Ureter (tissue), 1 donor: Measurements from ENCODE around the gene YWHAE. TPM values are rescaled to one million over a fixed set of nuclear protein-coding genes. Genes with fewer than 3 reads are reported as not detected.
"Not testable (repeated sequence)": the region's sequence is repeated elsewhere in the genome, so short reads cannot be mapped to it uniquely, and the experiment has no call there.

Experiments used
- DNase-seq: peaks from one replicate; pipeline ENCODE4 v3.0.0-alpha.2; 2020; ENCODE audit warnings: low spot score
- total RNA-seq: library from RNA; stranded (reverse); gene quantifications from one replicate; pipeline ENCODE4 v1.2.4, GENCODE V29; 2023
- donor health status: DM: yes; HTN: yes; CAD: no.

The YWHAE gene
- total RNA-seq, 1 donor from 2014 or later = 492 TPM

GRCh38 chr17:1374431-1375177 is 25.4 kb downstream of the YWHAE start:
- no peak for DNase-seq

DNA sequence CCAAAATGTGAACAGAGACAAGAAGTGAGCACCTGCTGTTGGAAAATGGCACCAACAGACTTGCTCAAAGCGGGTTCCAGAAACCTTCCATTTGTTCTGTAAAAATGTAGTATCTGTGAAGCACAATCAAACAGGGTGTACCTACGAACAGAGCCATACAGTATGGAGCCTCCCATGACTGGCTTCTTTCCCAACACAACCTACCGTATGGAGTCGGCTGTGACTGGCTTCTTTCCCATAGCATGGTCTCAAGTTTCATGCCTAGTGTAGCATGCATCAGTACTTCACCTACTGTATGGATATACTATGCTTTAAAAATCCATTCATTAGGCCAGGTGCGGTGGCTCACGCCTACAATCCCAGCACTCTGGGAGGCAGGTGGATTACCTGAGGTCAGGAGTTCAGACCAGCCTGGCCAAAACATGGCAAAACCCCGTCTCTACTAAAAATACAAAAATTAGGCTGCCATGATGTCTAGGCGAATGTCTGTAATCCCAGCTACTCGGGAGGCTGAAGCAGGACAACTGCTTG is 26.2 kb downstream of the YWHAE start:
- DNase-seq = no peak

DNA sequence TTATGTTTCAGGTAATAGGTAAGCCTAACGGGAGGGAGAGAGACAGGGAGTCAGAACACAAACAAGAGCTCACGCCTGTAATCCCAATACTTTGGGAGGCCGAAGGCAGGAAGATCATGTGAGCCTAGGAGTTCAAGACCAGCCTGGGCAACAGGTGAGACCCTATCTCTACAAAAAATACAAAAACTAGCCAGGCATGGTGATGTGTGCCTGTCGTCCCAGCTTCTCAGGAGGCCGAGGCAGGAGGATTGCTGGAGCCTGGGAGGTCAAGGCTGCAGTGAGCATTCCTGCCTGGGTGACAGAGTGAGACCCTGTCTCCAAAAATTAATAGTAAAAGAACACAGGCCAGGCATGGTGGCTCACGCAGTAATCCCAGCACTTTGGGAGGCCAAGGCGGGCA is 27.4 kb downstream of the YWHAE start:
- no peak for DNase-seq

- DNase-seq = no peak
Measured at GRCh38 chr17:1371893-1372590, 28.0 kb downstream of the YWHAE start.

DNA sequence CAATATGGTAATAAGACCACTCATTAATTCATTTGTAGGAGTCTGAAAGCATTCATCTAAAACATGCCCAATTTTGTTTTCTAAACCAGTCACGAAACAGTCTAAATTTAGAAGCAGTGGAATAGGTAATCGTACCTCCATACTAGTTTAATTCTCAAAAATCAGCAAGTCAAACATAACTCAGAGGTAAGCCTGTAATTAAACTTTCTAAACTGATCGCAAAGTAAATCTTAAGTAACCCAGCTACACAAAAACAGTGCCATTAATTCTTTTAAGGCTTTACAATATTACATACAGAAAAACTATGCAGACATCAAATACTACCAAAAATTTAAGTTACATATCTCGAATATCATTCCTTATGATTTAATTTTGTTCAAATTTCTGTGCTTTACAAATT is 31.4 kb downstream of the YWHAE start:
- DNase-seq = no peak

DNA sequence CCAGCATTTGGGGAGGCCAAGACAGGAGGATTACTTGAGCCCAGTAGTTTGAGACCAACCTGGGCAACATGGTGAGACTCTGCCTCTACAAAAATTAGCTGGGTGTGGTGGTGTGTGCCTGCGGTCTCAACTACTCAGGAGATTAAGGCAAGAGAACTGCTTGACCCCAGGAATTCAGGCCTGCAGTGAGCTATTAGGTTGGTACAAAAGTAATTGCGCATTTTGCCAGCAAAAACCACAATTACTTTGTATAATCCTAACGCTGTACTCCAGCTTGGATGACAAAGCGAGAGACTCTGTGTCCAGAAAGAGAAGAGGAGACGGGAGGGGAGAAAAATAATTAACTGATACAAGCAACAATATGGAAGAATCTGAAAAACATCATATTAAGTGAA is 32.7 kb downstream of the YWHAE start:
- no peak for DNase-seq

GRCh38 chr17:1366234-1366633 is 33.8 kb downstream of the YWHAE start:
- DNase-seq = no peak

DNA sequence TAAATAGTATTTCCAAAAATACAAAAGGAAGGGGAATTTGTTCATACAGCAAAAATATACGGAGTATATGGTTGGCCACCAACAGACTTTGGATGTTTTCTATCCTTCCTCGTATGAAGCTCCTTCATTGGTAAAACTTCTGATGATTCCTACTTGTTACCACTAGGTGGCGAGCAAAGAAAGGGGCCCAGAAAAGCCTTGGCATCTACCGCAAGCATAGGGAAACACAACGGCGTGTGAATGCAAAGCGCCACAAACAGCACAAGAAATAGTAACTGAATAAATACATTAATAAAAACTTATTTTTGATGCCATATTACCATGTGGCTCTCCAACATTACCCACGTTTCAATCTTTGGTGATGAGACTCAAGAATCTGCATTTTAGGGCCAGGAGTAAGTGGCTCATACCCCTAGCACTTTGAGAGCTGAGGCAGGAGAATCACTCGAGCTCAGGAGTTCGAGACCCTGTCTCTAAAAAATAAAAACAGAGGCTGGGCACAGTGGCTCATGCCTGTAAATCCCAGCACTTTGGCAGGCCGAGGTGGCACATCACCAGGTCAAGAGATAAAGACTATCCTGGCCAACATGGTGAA is 34.5 kb downstream of the YWHAE start:
- peak; percentile 68 for DNase-seq

DNA sequence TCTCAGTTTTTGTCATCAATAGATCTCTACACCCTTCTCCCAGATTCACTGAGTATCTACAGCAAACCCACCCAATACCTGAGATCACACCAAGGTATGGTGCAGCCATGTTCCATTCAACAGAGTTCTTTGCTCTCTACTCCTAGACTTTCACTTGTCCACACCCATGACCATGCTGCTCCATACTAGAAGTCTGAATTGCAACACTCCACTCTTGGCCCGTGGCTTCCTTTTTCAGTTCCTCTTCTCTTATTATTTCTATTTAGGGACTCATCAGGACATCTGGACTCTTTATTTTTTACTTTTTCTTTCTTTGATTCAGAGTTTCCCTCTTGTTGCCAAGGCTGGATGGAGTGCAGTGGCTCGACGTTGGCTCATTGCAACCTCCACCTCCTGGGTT is 37.1 kb downstream of the YWHAE start:
- no peak for DNase-seq

- no peak for DNase-seq
Measured at GRCh38 chr17:1362065-1362848, 37.8 kb downstream of the YWHAE start.

GRCh38 chr17:1360975-1361374 is 39.0 kb downstream of the YWHAE start:
- no peak for DNase-seq

DNA sequence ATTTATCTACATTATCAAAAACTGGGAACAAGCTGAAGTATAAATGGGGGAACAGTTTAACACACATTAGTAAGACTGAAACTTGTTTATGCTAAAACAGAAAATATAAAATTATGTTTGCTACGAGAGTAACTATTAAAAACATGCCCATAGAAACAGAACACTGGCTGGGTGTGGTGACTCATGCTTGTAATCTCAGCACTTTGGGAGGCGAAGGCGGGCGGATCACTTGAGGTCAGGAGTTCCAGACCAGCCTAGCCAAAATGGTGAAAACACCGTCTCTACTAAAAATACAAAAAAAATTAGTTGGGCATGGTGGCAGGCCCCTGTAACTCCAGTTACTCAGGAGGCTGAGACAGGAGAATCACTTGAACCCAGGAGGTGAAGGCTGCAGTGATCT is 39.7 kb downstream of the YWHAE start:
- DNase-seq = not testable (repeated sequence)

DNA sequence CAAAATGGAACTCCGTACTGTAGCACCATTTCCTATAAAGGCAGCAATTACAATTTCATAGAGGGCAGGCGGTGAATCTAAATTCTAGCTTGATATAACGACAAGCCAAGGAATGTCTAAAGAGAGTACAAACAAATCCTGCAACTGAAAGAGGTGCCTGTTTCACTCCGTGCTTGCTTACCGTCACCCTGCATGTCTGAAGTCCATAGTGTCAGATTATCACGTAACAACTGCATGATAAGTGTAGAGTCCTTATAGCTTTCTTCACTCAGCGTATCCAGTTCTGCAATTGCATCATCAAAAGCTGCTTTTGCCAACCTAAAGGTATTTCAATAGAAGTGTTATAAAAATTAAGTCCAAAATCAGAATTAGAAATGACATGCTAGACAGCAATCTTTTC is 46.0 kb downstream of the YWHAE start:
- no peak for DNase-seq

GRCh38 chr17:1352530-1352929 is 47.5 kb downstream of the YWHAE start:
- DNase-seq = not testable (repeated sequence)

DNA sequence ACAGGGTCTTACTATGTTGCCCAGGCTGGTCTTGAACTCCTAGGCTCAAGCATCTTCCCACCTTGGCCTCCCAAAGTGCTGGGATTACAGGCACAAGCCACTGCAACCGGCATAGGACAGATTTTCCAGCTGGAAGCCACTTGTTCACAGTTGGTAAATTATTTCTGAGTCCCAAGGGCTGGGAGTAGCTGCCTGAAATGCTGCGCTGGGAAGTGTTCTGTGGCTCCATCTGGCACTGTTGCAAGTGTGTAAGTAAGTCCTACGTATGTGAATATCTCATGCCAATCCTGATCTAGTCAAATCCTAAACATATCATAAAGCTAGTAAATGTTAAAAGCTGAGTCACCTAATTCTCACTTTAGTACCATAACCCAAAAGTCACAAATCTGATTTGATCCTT is 48.1 kb downstream of the YWHAE start:
- DNase-seq = no peak

DNA sequence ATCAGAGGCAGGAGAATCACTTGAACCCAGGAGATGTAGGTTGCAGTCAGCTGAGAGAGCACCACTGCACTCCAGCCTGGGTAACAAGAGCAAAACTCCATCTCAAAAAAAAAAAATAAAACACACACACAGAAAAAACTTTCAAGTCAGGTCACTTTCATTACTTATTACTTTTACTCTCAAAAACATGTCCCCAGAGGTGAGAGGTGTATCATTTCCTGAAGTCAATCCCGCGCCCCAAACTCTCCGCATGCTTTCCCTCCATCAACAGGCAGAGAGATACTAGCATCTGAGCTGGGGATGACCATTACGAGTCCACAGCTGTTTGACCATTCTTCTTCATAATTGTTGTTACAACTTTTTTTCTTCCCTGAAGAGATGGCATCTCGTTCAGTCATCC is 48.7 kb downstream of the YWHAE start:
- no peak for DNase-seq

DNA sequence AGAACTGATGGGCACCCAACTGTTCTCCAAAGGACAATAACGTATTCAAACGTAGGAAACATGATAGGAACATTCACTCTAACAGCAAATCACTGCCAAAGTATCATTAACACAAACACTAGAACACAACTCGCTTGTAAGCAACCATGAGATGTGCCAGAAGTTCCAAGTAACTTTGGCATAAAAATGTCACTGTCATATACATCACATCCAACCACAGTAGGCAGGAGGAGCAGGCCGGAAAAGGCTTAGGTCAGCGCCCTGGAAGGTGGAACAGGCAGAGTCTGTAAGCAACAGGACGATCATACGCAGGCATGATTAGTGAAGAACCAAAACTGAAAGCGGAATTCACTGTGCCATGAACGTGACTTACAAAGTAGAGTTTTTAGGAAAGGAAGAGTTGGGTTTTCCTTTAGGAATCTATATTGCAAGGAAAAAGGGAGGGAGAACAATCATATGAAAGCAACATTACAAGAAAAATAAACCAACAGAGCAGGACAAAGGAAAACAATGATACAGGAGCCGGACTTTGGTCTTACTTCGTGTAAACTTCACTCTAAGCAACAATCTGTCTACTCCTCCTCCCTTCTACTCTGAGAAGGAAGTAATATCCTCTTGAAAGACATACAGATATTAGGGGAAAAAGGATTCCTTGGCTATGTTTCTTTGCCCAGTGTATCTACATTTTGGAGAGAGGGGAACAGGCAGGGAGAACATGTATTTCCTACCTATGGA is 52.3 kb downstream of the YWHAE start:
- DNase-seq = no peak

DNA sequence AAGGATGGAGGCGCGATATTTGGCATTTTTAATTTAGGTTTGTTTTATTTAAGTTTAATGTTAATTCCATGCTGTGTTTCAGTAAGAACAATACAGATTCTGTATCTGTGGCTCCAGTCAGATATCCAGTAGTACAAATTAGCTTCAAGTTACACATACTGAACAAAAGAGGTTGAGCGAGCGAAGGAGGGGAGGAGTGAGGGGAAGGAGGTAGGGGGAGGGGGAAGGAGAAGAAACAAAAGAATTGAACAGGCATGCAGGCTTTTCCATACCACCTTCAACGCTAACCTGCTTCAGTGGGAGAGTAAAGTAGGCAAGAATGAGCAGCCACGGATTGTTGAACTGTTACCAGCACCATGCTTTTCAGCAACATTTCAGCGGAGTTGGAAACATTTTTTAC is 55.5 kb downstream of the YWHAE start:
- no peak for DNase-seq

- DNase-seq = no peak
Measured at GRCh38 chr17:1343554-1343953, 56.5 kb downstream of the YWHAE start.

DNA sequence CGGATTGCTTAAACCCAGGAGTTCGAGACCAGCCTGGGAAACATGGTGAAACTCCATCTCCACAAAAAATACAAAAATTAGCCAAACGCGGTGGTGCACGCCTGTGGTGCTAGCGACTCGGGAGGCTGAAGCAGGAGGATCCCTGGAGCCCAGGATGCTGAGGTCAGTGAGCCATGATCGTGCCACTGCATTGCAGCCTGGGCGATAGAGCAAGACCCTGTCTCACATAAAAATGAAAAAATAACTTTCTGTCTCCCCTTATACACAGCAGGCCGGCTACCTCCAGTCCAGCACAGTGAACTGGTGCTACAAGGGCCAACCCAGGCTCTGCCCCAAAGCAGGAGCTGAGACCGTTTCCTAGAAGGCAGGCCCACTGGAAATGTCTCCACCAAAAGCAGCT is 59.7 kb downstream of the YWHAE start:
- DNase-seq = no peak

- DNase-seq = no peak
Measured at GRCh38 chr17:1331708-1332107, 68.3 kb downstream of the YWHAE start.
